RWPE1 (cell line): ENCODE data around the gene ICA1.

Experiments
- CTCF ChIA-PET: fragments of 350-600 bp; sonication (Branson Sonifier 250); formaldehyde crosslinking; extraction: SDS; loops from one replicate; lab custom pipeline; 2021; lab: Yijun Ruan, JAX
- POLR2A ChIA-PET: fragments of 400-600 bp; formaldehyde crosslinking; extraction: SDS; loops from one replicate; lab custom pipeline; 2020; ENCODE audit warnings: antibody characterized with exemption; ENCODE audit not compliant: low non-redundant PET; lab: Yijun Ruan, JAX
- DNase-seq: peaks from one replicate; pipeline ENCODE4 v3.0.0; 2012; ENCODE audit warnings: low spot score
- H3K27ac ChIP-seq: fragments of 450-650 bp; 2 replicates; pipeline ENCODE4 v1.5.1; 2017
- TF ChIP-seq, protein P1 (sequence below): fragments of 450-650 bp; conservative IDR thresholded peaks from 2 replicates; pipeline ENCODE4 v1.5.1; 2017; ENCODE audit warnings: low read depth, mild to moderate bottlenecking

Gene ICA1

DNA sequence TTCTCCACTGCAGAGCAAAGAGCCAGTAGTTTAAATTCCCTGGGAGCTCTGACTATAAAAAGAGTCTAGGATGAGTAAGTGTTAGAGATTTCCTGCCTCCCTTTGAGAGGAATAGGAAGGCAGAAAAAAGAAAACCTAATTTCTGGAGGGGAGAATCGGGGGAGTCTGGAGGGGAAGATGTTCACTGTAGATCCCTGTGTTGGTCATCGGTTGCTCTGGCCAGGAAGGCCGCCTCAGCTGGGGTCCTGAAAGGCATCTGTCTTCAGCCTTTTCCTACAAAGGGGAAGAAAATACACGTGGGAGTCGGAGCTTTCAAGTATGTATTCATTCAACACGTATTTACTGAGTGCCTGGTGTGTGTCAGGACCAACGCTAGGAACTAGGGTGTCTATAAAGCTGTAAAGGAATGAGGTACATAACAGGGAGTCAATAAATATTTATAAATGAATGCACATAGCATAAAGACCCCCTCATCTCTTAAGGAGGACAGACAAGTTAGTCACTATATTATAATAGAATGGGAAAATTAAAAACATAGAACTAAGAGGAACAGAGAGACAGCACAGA is 101.1 kb downstream of the ICA1 start:
- no peak overlapping the region for H3K27ac ChIP-seq
- TF ChIP-seq, protein P1, sequence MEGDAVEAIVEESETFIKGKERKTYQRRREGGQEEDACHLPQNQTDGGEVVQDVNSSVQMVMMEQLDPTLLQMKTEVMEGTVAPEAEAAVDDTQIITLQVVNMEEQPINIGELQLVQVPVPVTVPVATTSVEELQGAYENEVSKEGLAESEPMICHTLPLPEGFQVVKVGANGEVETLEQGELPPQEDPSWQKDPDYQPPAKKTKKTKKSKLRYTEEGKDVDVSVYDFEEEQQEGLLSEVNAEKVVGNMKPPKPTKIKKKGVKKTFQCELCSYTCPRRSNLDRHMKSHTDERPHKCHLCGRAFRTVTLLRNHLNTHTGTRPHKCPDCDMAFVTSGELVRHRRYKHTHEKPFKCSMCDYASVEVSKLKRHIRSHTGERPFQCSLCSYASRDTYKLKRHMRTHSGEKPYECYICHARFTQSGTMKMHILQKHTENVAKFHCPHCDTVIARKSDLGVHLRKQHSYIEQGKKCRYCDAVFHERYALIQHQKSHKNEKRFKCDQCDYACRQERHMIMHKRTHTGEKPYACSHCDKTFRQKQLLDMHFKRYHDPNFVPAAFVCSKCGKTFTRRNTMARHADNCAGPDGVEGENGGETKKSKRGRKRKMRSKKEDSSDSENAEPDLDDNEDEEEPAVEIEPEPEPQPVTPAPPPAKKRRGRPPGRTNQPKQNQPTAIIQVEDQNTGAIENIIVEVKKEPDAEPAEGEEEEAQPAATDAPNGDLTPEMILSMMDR, result no peak
- DNase-seq, result no peak
- ChIA-PET POLR2A (no interaction called here), CTCF (interaction anchor here (0.6 kb wide), 1 partner anchor 312 kb away, joined by 3 read pairs; no protein-coding TSS in a partner anchor)

DNA sequence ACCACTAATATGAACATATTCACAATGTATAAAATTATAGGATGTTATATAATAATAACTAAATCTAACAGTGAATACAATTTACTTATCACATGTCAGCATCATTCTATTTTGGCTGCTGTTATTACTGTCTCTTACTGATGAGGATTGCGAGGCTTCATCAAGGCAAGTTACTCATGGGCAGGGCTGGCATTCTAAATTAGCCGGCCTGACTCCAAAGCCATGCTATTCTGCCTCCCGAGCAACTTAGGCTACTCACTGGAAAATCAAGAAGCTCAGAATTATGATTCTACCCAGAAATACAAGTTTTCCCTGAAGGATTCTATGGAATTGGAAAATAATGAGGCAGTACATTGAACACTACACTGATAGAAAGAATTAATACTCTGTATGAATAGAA is 101.7 kb downstream of the ICA1 start:
- CTCF ChIA-PET, result interaction anchor here (0.6 kb wide), 1 partner anchor 311 kb away, joined by 3 read pairs; no protein-coding TSS in a partner anchor
- H3K27ac ChIP-seq, result no peak overlapping the region
- DNase-seq, result no peak
- TF ChIP-seq, protein P1, result no peak
- POLR2A ChIA-PET, result no interaction called here

DNA sequence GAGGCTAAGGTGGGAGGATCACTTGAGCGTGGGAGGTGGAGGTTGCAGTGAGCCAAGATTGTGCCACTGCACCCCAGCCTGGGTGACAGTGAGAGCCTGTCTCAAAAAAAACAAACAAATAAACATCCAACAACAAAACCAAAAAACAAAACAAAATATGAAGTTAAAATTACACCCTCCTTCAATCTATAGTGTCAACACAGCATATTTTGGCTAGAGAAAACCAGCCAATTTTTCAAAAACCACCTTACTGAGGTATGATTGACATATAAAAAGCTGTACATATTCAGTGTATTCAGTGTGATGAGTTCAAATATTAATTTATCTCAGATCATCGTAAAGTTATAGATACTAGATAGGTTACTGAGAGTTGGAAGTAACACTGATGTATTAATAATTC is 102.4 kb downstream of the ICA1 start:
- POLR2A ChIA-PET, result no interaction called here
- TF ChIP-seq, protein P1, result no peak
- H3K27ac ChIP-seq, result no peak overlapping the region
- CTCF ChIA-PET, result no interaction called here
- DNase-seq, result no peak

DNA sequence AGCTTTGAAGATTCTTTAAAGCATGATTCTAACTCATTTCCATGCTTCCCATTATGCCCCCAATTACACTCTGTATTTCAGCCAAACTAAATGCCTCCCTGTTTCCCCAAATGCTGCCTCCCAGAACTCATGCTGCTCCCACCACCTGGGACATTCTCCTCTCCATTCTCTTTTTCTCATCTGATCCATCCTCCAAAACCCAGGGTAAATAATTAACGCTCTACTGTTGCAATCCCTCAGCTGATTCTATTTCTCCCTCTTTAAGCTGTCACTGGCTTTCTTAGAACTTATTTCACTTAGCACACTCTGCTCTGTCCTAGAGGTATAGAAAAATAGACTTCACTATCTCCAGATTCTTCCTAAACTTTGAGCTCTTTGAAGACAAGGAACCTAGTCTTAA is 104.7 kb downstream of the ICA1 start:
- no peak overlapping the region for H3K27ac ChIP-seq
- TF ChIP-seq, protein P1, result no peak
- ChIA-PET POLR2A (no interaction called here), CTCF (interaction anchor here (0.7 kb wide), 1 partner anchor 1232 kb away, joined by 4 read pairs; no protein-coding TSS in a partner anchor)
- DNase-seq, result no peak

DNA sequence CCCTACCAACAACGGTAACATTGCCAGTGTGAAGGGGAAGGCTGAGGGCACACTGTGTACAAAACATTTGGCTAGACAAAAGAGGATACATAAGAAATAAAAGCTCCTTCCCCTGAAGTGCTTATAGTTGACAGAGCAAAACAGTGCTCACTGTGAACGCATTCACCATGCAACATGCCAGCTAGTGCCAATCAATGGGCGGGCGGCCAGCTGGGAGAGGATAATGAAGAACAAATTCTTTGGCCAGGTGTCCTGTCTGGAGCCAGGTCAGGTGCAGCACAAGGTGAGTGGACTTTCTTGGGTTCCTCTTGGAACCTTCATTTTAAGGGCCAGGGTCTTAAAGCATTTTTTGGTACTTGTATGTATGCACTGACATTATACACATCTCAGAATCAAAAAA is 106.1 kb downstream of the ICA1 start:
- CTCF ChIA-PET, result no interaction called here
- no peak overlapping the region for H3K27ac ChIP-seq
- POLR2A ChIA-PET, result no interaction called here
- TF ChIP-seq, protein P1, result no peak
- no peak for DNase-seq

DNA sequence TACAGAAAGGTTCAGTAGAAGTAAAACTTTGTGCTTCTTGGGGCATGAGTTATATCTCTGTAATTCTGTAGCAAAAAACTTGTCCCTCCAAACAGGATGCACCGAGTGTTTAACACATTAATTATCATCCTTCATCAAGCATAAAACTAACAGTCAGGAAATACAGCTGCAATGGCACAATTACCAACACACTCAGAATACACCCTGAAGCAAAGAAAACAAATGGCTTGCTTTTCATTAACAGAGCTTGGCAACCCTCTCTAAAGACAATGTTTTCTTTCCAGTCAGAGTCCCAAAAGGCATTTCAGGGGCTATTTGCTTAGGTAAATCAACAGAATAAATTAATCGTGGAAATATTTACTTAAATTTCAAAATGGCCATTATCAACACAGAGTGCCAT is 107.7 kb downstream of the ICA1 start:
- CTCF ChIA-PET, result no interaction called here
- H3K27ac ChIP-seq, result no peak overlapping the region
- TF ChIP-seq, protein P1, result no peak
- POLR2A ChIA-PET, result no interaction called here
- DNase-seq, result no peak
